Adrenal gland (tissue), 12 donors: ENCODE measurements around the gene SLC9C1. TPM values are rescaled to one million over a fixed set of nuclear protein-coding genes. Genes with fewer than 3 reads are reported as not detected.
A peak's percentile ranks its signal among the peaks of the same experiment; 100 is the strongest.

Experiments used
- DNase-seq, 7 donors: peaks; one replicate each; pipeline ENCODE4 v3.0.0-alpha.2; 2019 to 2020
- H3K27ac ChIP-seq, 5 donors: fragments of 200-600 bp; sonication (generic) in 4 of 5; 1 replicate in 3 of 5; 2 replicates in 2 of 5; pipeline versions ENCODE4 v1.5.1 to v1.8.0; 2016 to 2020; ENCODE audit warnings: mild to moderate bottlenecking in 1 of 5
- H3K27me3 ChIP-seq: fragments of 200-600 bp; 2 replicates; pipeline ENCODE4 v1.8.0; 2021
- H3K36me3 ChIP-seq, 2 donors: fragments of 200-600 bp; replicated peaks in 1 of 2; 1 replicate in 1 of 2; 2 replicates in 1 of 2; pipeline versions ENCODE4 v1.5.1 to v1.8.0; 2018 to 2022
- H3K4me1 ChIP-seq, 2 donors: fragments of 200-600 bp; replicated peaks in 1 of 2; 1 replicate in 1 of 2; 2 replicates in 1 of 2; pipeline versions ENCODE4 v1.5.1 to v1.8.0; 2018 to 2021
- H3K4me3 ChIP-seq, 4 donors: fragments of 200-600 bp; sonication (generic) in 3 of 4; one replicate each; pipeline ENCODE4 v1.5.1; 2016 to 2018
- H3K9me3 ChIP-seq, 3 donors: fragments of 200-600 bp; sonication (generic) in 1 of 3; replicated peaks in 1 of 3; 1 replicate in 2 of 3; 2 replicates in 1 of 3; pipeline versions ENCODE4 v1.5.1 to v1.8.0; 2016 to 2021
- POLR2A ChIP-seq, 2 donors: fragments of 450-650 bp; IDR thresholded peaks; one replicate each; pipeline ENCODE4 v1.6.1; 2017; ENCODE audit warnings: antibody characterized with exemption in 2 of 2, mild to moderate bottlenecking in 2 of 2, moderate library complexity in 1 of 2
- WGBS, 4 donors: extraction: QIAGEN DNeasy Blood & Tissue Kit in 2 of 4; methylation state at CpG; one replicate each; pipeline versions ENCODE4 v1.1.5 to v1.1.7; 2013 to 2017; 5-methylcytosine and 5-hydroxymethylcytosine counted together
- intact Hi-C, 2 donors: fragments of 100-400 bp; cut with DNase I; formaldehyde crosslinking; loops; one replicate each; pipeline versions ENCODE4 v1.14.1 to v1.15.0; 2022 to 2023
- polyA plus RNA-seq, 3 donors: library from polyadenylated mRNA; stranded (reverse); fragments of 200-250 nt in 2 of 3; fragments of 350-450 nt in 1 of 3; fragmentation: Illumina TruSeq in 1 of 3; extraction: RNeasy Lipid Tissue Mini Kit (QIAGEN cat#74804) in 1 of 3; gene quantifications; one replicate each; pipeline ENCODE4 v1.2.3, GENCODE V29; 2013 to 2014
- total RNA-seq, 9 donors: library from RNA; depleted of rRNA in 4 of 9; stranded (reverse); fragments of >200 nt in 4 of 9; fragments of 120-200 nt in 1 of 9; fragmentation: NEBNext Ultra II Directional in 1 of 9; extraction: Animal tissue kit (Norgen Biotek cat#: 25700) in 1 of 9; gene quantifications; one replicate each; pipeline versions ENCODE4 v1.1.0 to v1.2.4, GENCODE V29; 2013 to 2023
- TF ChIP-seq, protein P1 (sequence below), 6 experiments: fragments of 450-650 bp in 4 of 6; fragments of 200-600 bp in 2 of 6; sonication (generic) in 1 of 6; IDR thresholded peaks; 1 replicate in 5 of 6; 2 replicates in 1 of 6; pipeline versions ENCODE4 v1.5.1 to v1.8.0; 2016 to 2021; ENCODE audit warnings: antibody characterized with exemption in 6 of 6, mild to moderate bottlenecking in 2 of 6, moderate library complexity in 1 of 6
- donor health status: healthy with polysubstance abuse.
- donor health status: Bipolar disorder and iron deficiency.
- donor health status: DM: yes; HTN: yes; CAD: no.
- donor health status: DM: no; HTN: no; CAD: no.
- donor health status: DM: no; HTN: no; CAD: no.
- donor health status: DM: yes; HTN: yes; CAD: no.

SLC9C1 gene
- total and polyA plus RNA-seq, 12 donors = 0.72 TPM; not detected in 11

DNA sequence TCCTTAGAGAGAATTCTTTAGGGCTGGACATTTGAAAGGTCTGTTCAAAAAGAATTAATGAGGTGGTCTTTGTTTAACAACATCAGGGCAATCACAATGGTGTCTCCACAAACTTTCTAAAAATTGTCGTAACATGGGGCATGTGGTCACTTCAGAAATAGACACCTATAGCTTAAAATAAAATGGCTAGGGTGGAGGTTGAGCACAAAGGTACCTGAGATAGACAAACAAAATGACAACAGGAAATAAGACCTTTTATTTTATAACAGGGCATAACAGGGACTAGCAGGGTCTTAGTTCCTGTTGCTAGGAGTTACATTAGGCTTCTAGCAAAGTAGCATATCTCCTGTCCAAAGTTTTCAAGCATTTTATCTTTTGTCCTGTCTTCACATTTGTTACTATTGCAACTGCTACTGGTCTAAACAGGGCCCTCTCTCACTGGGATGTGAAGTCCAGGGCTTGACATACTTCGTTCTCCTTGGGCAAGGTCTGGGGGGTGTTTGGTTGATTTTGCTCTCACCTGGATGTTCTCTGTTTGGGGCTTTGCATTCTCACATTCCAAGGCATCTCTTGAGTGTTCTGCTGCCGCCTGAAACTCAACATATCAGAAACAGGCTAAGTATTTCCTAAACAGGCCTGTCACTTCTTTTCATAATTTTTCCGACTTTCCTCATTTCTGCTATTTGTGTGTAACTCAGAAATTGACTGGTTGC, 163.9 kb downstream of the SLC9C1 start:
- WGBS, 4 donors = 93 to 96% (median 94%) methylated on average over 4 of the region's 4 CpGs
- DNase-seq = no peak
- Histone ChIP-seq H3K36me3 (no peaks in the 10 kb centered on the region), H3K27me3 (no peaks in the 10 kb centered on the region), H3K27ac (no peak overlapping the region), H3K9me3 (no peaks in the 10 kb centered on the region), H3K4me3 (no peak overlapping the region), H3K4me1 (peaks cover 4 to 14% of the 10 kb centered on the region in 2 donors)
- intact Hi-C loops = no loop called here
- no peak for TF ChIP-seq POLR2A (IDR thresholded peaks at IDR 0.05)
- TF ChIP-seq, protein P1, sequence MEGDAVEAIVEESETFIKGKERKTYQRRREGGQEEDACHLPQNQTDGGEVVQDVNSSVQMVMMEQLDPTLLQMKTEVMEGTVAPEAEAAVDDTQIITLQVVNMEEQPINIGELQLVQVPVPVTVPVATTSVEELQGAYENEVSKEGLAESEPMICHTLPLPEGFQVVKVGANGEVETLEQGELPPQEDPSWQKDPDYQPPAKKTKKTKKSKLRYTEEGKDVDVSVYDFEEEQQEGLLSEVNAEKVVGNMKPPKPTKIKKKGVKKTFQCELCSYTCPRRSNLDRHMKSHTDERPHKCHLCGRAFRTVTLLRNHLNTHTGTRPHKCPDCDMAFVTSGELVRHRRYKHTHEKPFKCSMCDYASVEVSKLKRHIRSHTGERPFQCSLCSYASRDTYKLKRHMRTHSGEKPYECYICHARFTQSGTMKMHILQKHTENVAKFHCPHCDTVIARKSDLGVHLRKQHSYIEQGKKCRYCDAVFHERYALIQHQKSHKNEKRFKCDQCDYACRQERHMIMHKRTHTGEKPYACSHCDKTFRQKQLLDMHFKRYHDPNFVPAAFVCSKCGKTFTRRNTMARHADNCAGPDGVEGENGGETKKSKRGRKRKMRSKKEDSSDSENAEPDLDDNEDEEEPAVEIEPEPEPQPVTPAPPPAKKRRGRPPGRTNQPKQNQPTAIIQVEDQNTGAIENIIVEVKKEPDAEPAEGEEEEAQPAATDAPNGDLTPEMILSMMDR (IDR thresholded peaks at IDR 0.05) = no peak

DNA sequence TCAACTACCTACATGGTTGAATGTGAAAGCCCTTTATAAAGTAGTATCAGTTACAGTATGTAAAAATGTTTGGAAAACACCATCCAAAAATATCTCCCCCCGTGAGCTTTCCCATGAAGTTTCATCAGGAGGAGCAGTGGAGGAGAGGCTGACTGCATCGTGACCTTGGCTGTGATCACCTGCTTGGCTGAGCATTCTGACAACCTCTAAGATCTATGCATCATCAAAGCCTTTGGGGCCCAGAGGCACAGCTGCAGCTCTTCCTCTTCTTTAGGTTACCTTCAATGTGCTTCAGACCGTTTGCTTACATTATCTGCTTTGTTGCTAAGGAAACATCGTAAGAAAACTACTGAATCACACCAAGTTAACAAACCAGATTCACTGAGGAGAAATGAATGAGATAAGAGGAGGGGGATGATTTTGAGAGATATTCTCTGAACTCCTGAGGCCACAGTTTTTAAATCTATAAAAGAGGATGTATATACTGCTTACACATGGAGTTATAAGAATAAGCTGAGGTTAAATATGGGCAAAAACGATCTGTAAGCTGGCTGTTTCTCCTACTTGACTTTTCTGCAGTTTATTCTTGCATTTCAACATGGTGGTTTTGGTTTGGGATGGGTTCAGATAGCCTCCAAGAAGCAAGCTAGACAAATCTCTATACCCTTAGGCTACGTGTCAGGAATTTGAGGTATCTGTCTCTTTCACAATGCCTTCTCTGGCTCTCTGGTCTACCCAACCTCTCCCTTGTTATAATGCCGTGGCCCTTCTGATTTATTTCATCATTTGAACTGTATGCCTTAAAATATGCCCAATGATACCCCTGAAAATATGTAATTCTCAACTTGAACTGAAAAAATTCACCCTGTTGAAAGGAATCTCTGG, 164.9 kb downstream of the SLC9C1 start:
- no peak overlapping the region for H3K4me3 ChIP-seq
- no peaks in the 10 kb centered on the region for H3K36me3 ChIP-seq
- WGBS, 4 donors = 61 to 73% (median 66%) methylated on average over 7 of the region's 7 CpGs
- H3K9me3 ChIP-seq = no peaks in the 10 kb centered on the region
- DNase-seq = no peak
- H3K27ac ChIP-seq = no peak overlapping the region
- intact Hi-C loops = no loop called here
- peaks cover 4 to 14% of the 10 kb centered on the region in 2 donors for H3K4me1 ChIP-seq
- TF ChIP-seq, protein P1 (IDR thresholded peaks at IDR 0.05) = no peak
- TF ChIP-seq POLR2A (IDR thresholded peaks at IDR 0.05) = no peak
- H3K27me3 ChIP-seq = no peaks in the 10 kb centered on the region

DNA sequence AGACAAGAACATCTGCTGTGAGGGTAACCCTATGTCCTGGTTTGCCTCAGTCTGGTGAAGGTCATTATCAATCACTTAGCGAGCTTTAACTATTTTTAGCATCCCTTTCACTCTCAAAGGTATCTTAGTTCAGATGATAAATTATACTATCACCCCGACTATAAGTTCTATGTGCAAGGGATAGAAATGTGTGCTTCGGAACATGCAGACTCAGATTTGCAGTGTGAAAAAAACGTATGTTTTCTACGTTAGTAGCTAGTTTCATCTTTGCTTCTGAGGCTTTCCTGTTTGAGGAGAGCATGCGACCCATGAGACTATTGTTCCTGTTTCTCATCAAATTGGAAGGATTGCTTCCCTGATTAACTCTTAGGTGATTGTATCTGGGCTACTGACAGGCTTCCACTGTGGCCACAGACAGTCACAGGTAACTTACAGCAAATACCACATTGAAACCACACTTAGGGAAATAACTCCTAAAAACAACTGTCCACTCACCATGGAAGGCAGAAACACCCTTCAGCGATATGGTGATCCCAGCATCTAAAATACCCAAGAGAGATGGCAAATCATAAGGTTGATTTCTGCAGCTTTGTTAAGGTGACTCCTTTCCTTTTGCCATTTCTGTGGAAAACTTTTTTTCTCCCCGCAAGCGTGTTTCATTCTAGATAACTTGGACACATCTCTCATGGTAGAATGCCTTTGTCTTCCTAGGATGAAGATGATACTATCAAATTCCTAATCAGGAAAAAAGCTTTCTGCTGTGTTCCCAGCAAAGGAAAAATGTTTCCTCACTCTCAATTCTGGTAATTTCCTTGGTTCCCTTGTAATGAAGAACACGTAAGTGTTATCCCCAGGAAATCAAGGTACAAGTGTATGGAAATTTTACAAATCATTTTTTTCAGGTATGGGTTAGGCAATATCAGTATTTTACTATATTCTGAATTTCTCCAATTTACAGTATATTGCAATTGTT, 166.2 kb downstream of the SLC9C1 start:
- H3K9me3 ChIP-seq = no peaks in the 10 kb centered on the region
- H3K4me1 ChIP-seq = peaks cover 4 to 14% of the 10 kb centered on the region in 2 donors
- H3K27ac ChIP-seq = no peak overlapping the region
- DNase-seq = no peak
- TF ChIP-seq, protein P1 (IDR thresholded peaks at IDR 0.05) = no peak
- no peak for TF ChIP-seq POLR2A (IDR thresholded peaks at IDR 0.05)
- no peaks in the 10 kb centered on the region for H3K36me3 ChIP-seq
- intact Hi-C loops = no loop called here
- peak overlapping the region in 1 of 4 donors; percentile 16 for H3K4me3 ChIP-seq
- 50 to 60% (median 55%) methylated on average over 10 of the region's 10 CpGs for WGBS, 4 donors
- no peaks in the 10 kb centered on the region for H3K27me3 ChIP-seq
